Transverse colon (tissue), 4 donors: ENCODE data around the gene THADA. TPM values are rescaled to one million over a fixed set of nuclear protein-coding genes. Genes with fewer than 3 reads are reported as not detected.

ENCODE experiments used
- DNase-seq: peaks from one replicate; pipeline ENCODE4 v3.0.0-alpha.2; 2019
- H3K27ac ChIP-seq, 4 donors: fragments of 200-600 bp; sonication (generic); 2 replicates each; pipeline ENCODE4 v1.5.1; 2016 to 2018; ENCODE audit warnings: inconsistent platforms in 4 of 4
- H3K27me3 ChIP-seq: fragments of 200-600 bp; sonication (generic); 2 replicates; pipeline ENCODE4 v1.5.1; 2017; ENCODE audit warnings: inconsistent platforms
- H3K36me3 ChIP-seq, 4 donors: fragments of 200-600 bp; sonication (generic); 2 replicates each; pipeline ENCODE4 v1.5.1; 2017 to 2019; ENCODE audit warnings: inconsistent platforms in 4 of 4
- H3K4me1 ChIP-seq, 4 donors: fragments of 200-600 bp; sonication (generic); 2 replicates each; pipeline ENCODE4 v1.5.1; 2017 to 2020; ENCODE audit warnings: inconsistent platforms in 4 of 4
- H3K4me3 ChIP-seq, 4 donors: fragments of 200-600 bp; sonication (generic); 1 replicate in 1 of 4; 2 replicates in 3 of 4; pipeline versions ENCODE4 v1.5.1 to v1.6.1; 2017 to 2019; ENCODE audit warnings: inconsistent platforms in 4 of 4
- H3K9me3 ChIP-seq, 2 donors: fragments of 200-600 bp; sonication (generic); 2 replicates each; pipeline ENCODE4 v1.5.1; 2017 to 2019; ENCODE audit warnings: inconsistent platforms in 2 of 2
- EP300 ChIP-seq: sonication (generic); formaldehyde crosslinking; IDR thresholded peaks from one replicate; pipeline ENCODE4 v1.6.1; 2017; ENCODE audit warnings: antibody characterized with exemption, low read depth
- POLR2A ChIP-seq: fragments of 450-650 bp; IDR thresholded peaks from one replicate; pipeline ENCODE4 v1.6.1; 2016; ENCODE audit warnings: antibody characterized with exemption, mild to moderate bottlenecking, moderate library complexity
- POLR2AphosphoS5 ChIP-seq, 3 donors: sonication (generic); formaldehyde crosslinking; IDR thresholded peaks; one replicate each; pipeline ENCODE4 v1.6.1; 2016; ENCODE audit warnings: antibody characterized with exemption in 3 of 3
- WGBS, 2 donors: methylation state at CpG; one replicate each; pipeline ENCODE4 v1.1.5; 2018; ENCODE audit warnings: low coverage in 1 of 2; 5-methylcytosine and 5-hydroxymethylcytosine counted together
- in situ Hi-C, 4 donors: fragments of 200-750 bp; cut with MboI; loops; one replicate each; pipeline versions ENCODE4 v1.15.0 to v1.15.1; 2017; ENCODE audit warnings: low sequenced_read_pairs in 3 of 4, low pct_ligation_motif_present in 1 of 4, low pct_unique_long_range_greater_than_20kb in 1 of 4
- intact Hi-C: fragments of 100-400 bp; cut with DNase I; formaldehyde crosslinking; loops from one replicate; pipeline ENCODE4 v1.15.1; 2023; ENCODE audit warnings: low total_unique reads
- total RNA-seq, 4 donors: library from RNA; depleted of rRNA; stranded (reverse); fragments of >200 nt; gene quantifications; one replicate each; pipeline ENCODE4 v1.1.0, GENCODE V29; 2016
- TF ChIP-seq, protein P1 (sequence below), 5 experiments: fragments of 200-600 bp in 3 of 5; fragments of 450-650 bp in 2 of 5; sonication (generic) in 3 of 5; IDR thresholded peaks; 1 replicate in 2 of 5; 2 replicates in 3 of 5; pipeline ENCODE4 v1.5.1; 2016 to 2017; ENCODE audit warnings: antibody characterized with exemption in 5 of 5, inconsistent platforms in 3 of 5, mild to moderate bottlenecking in 2 of 5, moderate library complexity in 1 of 5

THADA gene
- total RNA-seq, 4 donors from 2014 or later = 21.7 to 78.6 (median 28.1) TPM

DNA sequence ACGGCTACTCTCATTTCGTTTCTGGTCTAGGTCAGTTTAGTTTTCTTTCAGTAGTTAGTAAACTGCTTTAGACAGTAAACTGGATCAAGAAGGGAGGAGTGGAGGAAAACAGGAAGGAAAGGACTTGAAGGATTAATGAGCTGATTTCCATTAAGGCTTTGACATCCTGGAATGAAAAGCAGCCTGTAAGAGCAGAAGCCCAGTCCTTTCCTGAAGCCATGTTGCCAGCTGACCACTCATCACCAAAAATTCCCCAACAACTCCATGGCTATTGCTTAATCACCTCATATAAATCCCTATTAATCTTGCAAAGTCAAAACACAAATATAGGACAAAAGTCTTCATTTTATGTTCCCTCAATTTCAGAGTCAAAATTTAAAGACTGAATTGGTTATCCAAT is 255.8 kb downstream of the THADA start:
- H3K36me3 ChIP-seq = no peaks in the 10 kb centered on the region
- peak overlapping the region; percentile 74 to 84 (median 79) for H3K27ac ChIP-seq

DNA sequence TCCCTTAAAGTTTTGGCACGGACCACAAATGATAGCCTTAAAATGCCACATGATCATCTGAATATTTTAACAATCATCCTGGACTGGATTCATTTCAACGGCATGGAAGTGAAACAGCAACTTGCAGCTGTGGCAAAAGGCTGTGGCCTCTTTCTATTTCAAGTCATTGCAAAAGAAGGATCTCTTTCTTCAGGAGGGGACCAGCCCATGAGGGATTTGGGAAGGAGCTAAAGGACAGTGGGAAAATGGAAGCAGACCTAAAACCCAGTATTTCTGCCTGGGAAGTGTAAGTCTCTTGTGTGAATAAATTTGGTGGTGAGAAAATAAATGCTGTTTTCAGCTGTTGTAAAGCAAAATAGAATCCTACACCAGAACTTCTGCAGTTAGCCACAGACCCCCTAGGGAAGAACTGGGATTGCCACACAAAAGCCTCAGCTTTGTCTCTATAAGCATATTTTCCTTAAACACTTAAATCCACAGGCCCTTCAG is 262.1 kb downstream of the THADA start:
- no peak for DNase-seq
- in situ Hi-C loops = no loop called here
- no peaks in the 10 kb centered on the region for H3K9me3 ChIP-seq
- intact Hi-C loops = no loop called here
- no peaks in the 10 kb centered on the region for H3K27me3 ChIP-seq
- H3K4me1 ChIP-seq = peaks cover 8 to 47% (median 22%) of the 10 kb centered on the region in 4 donors
- 25 to 29% methylated on average over 2 of the region's 2 CpGs for WGBS, 2 donors
- H3K27ac ChIP-seq = peak overlapping the region; percentile 49 to 77 (median 72)
- TF ChIP-seq POLR2AphosphoS5 (IDR thresholded peaks at IDR 0.05) (peak in 1 of 3 donors; percentile 16), EP300 (no peak), POLR2A (no peak)
- TF ChIP-seq, protein P1, sequence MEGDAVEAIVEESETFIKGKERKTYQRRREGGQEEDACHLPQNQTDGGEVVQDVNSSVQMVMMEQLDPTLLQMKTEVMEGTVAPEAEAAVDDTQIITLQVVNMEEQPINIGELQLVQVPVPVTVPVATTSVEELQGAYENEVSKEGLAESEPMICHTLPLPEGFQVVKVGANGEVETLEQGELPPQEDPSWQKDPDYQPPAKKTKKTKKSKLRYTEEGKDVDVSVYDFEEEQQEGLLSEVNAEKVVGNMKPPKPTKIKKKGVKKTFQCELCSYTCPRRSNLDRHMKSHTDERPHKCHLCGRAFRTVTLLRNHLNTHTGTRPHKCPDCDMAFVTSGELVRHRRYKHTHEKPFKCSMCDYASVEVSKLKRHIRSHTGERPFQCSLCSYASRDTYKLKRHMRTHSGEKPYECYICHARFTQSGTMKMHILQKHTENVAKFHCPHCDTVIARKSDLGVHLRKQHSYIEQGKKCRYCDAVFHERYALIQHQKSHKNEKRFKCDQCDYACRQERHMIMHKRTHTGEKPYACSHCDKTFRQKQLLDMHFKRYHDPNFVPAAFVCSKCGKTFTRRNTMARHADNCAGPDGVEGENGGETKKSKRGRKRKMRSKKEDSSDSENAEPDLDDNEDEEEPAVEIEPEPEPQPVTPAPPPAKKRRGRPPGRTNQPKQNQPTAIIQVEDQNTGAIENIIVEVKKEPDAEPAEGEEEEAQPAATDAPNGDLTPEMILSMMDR (IDR thresholded peaks at IDR 0.05) = no peak
- no peaks in the 10 kb centered on the region for H3K36me3 ChIP-seq
- H3K4me3 ChIP-seq = no peak overlapping the region

More for the DNA sequence above, 255.8 kb downstream of the THADA start:
- intact Hi-C loops = loop anchor here (10.0 kb wide), 2 partner anchors 65 to 115 kb away; partner anchors contain the start of gene ZFP36L2
- Histone ChIP-seq H3K4me1 (peaks cover 25 to 54% (median 36%) of the 10 kb centered on the region in 4 donors), H3K4me3 (no peak overlapping the region), H3K27me3 (no peaks in the 10 kb centered on the region), H3K9me3 (no peaks in the 10 kb centered on the region)
- TF ChIP-seq POLR2A (no peak), POLR2AphosphoS5 (IDR thresholded peaks at IDR 0.05) (peak in 2 of 3 donors; percentile 32 to 68), EP300 (no peak)
- TF ChIP-seq, protein P1 (IDR thresholded peaks at IDR 0.05) = no peak
- WGBS, 2 donors = 70 to 72% methylated on average over 2 of the region's 2 CpGs
- no peak for DNase-seq
- in situ Hi-C loops = no loop called here

DNA sequence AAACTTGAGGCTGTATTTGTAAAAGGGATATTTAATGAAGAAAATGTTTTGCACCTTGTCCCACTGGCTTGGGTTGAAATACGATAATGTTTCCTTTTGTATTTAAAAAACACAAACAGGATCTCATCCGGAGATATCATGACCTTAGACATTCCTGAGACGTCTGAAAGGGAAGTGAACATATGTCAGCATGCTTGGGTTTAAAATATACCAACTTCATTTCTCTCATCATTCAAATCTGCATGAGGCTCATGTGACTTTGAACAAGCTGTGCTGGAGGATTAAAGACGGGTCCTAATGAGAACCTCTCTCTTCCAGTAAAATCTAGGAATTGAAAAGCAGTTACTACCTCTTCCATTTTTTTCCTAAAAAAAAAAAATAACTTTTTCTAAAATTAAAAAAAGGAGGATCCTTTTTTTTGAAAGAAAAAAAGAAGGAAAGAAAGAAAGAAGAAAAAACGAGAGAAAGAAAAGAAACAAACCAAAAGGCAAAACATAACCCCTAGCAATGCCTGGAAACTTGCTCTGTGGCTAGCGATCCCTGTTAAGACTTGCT is 262.7 kb downstream of the THADA start:
- Histone ChIP-seq H3K9me3 (no peaks in the 10 kb centered on the region), H3K4me1 (peaks cover 13 to 52% (median 23%) of the 10 kb centered on the region in 4 donors), H3K27ac (peak overlapping the region; percentile 49 to 77 (median 72)), H3K4me3 (no peak overlapping the region), H3K36me3 (no peaks in the 10 kb centered on the region), H3K27me3 (no peaks in the 10 kb centered on the region)
- DNase-seq = no peak
- in situ Hi-C loops = no loop called here
- intact Hi-C loops = no loop called here
- TF ChIP-seq POLR2AphosphoS5 (IDR thresholded peaks at IDR 0.05) = no peak
- TF ChIP-seq, protein P1 (IDR thresholded peaks at IDR 0.05) = no peak
- WGBS, 2 donors = 59 to 62% methylated on average over 5 to 6 of the region's 6 CpGs

DNA sequence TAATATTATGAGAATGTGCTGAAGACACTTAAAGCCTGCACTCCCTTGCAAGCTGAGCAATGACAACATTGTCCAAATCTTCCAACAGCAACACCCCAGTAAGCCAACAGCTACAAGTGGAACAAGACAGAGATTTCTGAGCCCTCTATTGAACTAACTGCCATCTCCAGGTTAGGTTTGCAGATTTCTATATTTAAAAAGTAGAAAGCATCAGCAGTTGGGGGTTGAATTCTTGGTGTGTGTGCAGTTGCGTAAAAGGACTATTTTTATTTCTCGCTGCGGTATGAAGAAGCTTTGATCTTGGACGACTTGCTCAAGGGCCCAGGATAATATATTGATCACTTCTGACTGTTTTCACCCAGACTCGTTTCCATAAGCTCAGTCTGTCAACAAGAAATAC is 263.2 kb downstream of the THADA start:
- H3K27ac ChIP-seq = peak overlapping the region; percentile 49 to 77 (median 72)
- no peaks in the 10 kb centered on the region for H3K9me3 ChIP-seq
- peaks cover 16 to 58% (median 26%) of the 10 kb centered on the region in 4 donors for H3K4me1 ChIP-seq
- no peak for DNase-seq
- H3K4me3 ChIP-seq = no peak overlapping the region
- no peaks in the 10 kb centered on the region for H3K36me3 ChIP-seq
- intact Hi-C loops = no loop called here
- in situ Hi-C loops = no loop called here
- H3K27me3 ChIP-seq = no peaks in the 10 kb centered on the region
- TF ChIP-seq, protein P1 (IDR thresholded peaks at IDR 0.05) = no peak
- TF ChIP-seq POLR2A (no peak), EP300 (no peak), POLR2AphosphoS5 (IDR thresholded peaks at IDR 0.05) (no peak)
- WGBS, 2 donors = 52 to 58% methylated on average over 5 of the region's 5 CpGs
